Neural cell (in vitro differentiated cells): Measurements from ENCODE around the gene IL3. TPM values are rescaled to one million over a fixed set of nuclear protein-coding genes. Genes with fewer than 3 reads are reported as not detected.

ENCODE experiments used
- H2AFZ ChIP-seq: fragments of 200-600, 300-800 bp; sonication (generic), shearing (Covaris generic); 2 replicates; pipeline ENCODE4 v1.6.0; 2014; ENCODE audit warnings: low read depth, mild to moderate bottlenecking, antibody characterized with exemption, low read length, moderate library complexity
- H3F3A ChIP-seq: fragments of 200-600 bp; shearing (Covaris generic); 2 replicates; pipeline ENCODE4 v1.6.1; 2016; ENCODE audit warnings: mild to moderate bottlenecking, moderate library complexity, mixed read lengths, antibody characterized with exemption, low read length; ENCODE audit not compliant: insufficient read depth, poor library complexity, severe bottlenecking
- H3K27ac ChIP-seq: fragments of 200-600, 300-800 bp; sonication (generic), shearing (Covaris generic); 2 replicates; pipeline ENCODE4 v1.5.1; 2014; ENCODE audit warnings: mild to moderate bottlenecking, low read length, moderate library complexity
- H3K27me3 ChIP-seq: fragments of 300-800, 200-600 bp; sonication (generic), shearing (Covaris generic); 2 replicates; pipeline ENCODE4 v1.6.0; 2014; ENCODE audit warnings: mild to moderate bottlenecking, low read depth, low read length, moderate library complexity; ENCODE audit not compliant: insufficient read depth
- H3K36me3 ChIP-seq: fragments of 300-800, 200-600 bp; sonication (generic), shearing (Covaris generic); 2 replicates; pipeline ENCODE4 v1.5.1; 2014; ENCODE audit warnings: mild to moderate bottlenecking, antibody characterized with exemption, low read length, moderate library complexity; ENCODE audit not compliant: insufficient read depth
- H3K4me2 ChIP-seq: fragments of 300-800, 200-600 bp; sonication (generic), shearing (Covaris generic); 2 replicates; pipeline ENCODE4 v1.6.0; 2014; ENCODE audit warnings: mild to moderate bottlenecking, low read length
- H3K4me3 ChIP-seq: fragments of 300-800, 200-600 bp; sonication (generic), shearing (Covaris generic); 2 replicates; pipeline ENCODE4 v1.5.1; 2014; ENCODE audit warnings: mild to moderate bottlenecking, low read length, moderate library complexity
- H3K79me2 ChIP-seq: fragments of 200-600 bp; shearing (Covaris generic); replicated peaks from 2 replicates; pipeline ENCODE4 v1.6.0; 2014; ENCODE audit warnings: mild to moderate bottlenecking, low read length, moderate library complexity; ENCODE audit not compliant: insufficient read depth
- H3K9ac ChIP-seq: fragments of 300-800, 200-600 bp; sonication (generic), shearing (Covaris generic); 2 replicates; pipeline ENCODE4 v1.6.1; 2016; ENCODE audit warnings: mild to moderate bottlenecking, low read length, mixed read lengths
- H3K9me2 ChIP-seq: fragments of 200-600 bp; shearing (Covaris generic); 2 replicates; pipeline ENCODE4 v1.6.1; 2016; ENCODE audit warnings: mild to moderate bottlenecking, low read length, mixed read lengths; ENCODE audit not compliant: insufficient read depth
- H3K9me3 ChIP-seq: fragments of 200-600, 300-800 bp; sonication (generic), shearing (Covaris generic); 2 replicates; pipeline ENCODE4 v1.6.1; 2016; ENCODE audit warnings: mild to moderate bottlenecking, mixed run types, low read length, moderate library complexity, mixed read lengths
- H4K20me1 ChIP-seq: fragments of 200-600 bp; shearing (Covaris generic); 2 replicates; pipeline ENCODE4 v1.6.1; 2016; ENCODE audit warnings: mild to moderate bottlenecking, mixed run types; ENCODE audit not compliant: insufficient read depth
- CTCF ChIP-seq: fragments of 450-650 bp; IDR thresholded peaks from 2 replicates; pipeline ENCODE4 v1.5.1; 2014; ENCODE audit warnings: antibody characterized with exemption, mild to moderate bottlenecking, moderate library complexity; ENCODE audit not compliant: poor library complexity, severe bottlenecking
- EP300 ChIP-seq: fragments of 450-650 bp; conservative IDR thresholded peaks from 2 replicates; pipeline ENCODE4 v1.6.1; 2014; ENCODE audit warnings: antibody characterized with exemption, mild to moderate bottlenecking, moderate library complexity; ENCODE audit not compliant: poor library complexity, severe bottlenecking
- EZH2 ChIP-seq: fragments of 200-600, 300-800 bp; shearing (Covaris generic), sonication (generic); IDR thresholded peaks from 2 replicates; pipeline ENCODE4 v1.6.1; 2014; ENCODE audit warnings: antibody characterized with exemption, low read length, borderline replicate concordance, mild to moderate bottlenecking; ENCODE audit not compliant: insufficient read depth, poor library complexity, severe bottlenecking
- MXI1 ChIP-seq: fragments of 450-650 bp; conservative IDR thresholded peaks from 2 replicates; pipeline ENCODE4 v1.6.1; 2014; ENCODE audit warnings: antibody characterized with exemption, mild to moderate bottlenecking; ENCODE audit not compliant: poor library complexity, severe bottlenecking
- POLR2AphosphoS5 ChIP-seq: IDR thresholded peaks from 2 replicates; pipeline ENCODE4 v1.6.1; 2012
- RAD21 ChIP-seq: fragments of 450-650 bp; conservative IDR thresholded peaks from 2 replicates; pipeline ENCODE4 v1.6.1; 2014; ENCODE audit warnings: antibody characterized with exemption, mild to moderate bottlenecking, moderate library complexity
- SMC3 ChIP-seq: fragments of 450-650 bp; conservative IDR thresholded peaks from 2 replicates; pipeline ENCODE4 v1.6.1; 2014; ENCODE audit warnings: antibody characterized with exemption, mild to moderate bottlenecking, moderate library complexity; ENCODE audit not compliant: poor library complexity
- TAF1 ChIP-seq: IDR thresholded peaks from 2 replicates; pipeline ENCODE4 v1.6.1; 2012; ENCODE audit warnings: low read depth
- polyA plus RNA-seq: library from polyadenylated mRNA; depleted of rRNA; stranded (reverse); fragments of >200 nt; gene quantifications from 2 replicates; pipeline ENCODE4 v1.2.3, GENCODE V29; 2014
- TF ChIP-seq, protein P1 (sequence below): IDR thresholded peaks from 2 replicates; pipeline ENCODE4 v1.6.1; 2012; ENCODE audit warnings: borderline replicate concordance

The IL3 gene
- polyA plus RNA-seq, 1 donor from 2014 or later = not detected

DNA sequence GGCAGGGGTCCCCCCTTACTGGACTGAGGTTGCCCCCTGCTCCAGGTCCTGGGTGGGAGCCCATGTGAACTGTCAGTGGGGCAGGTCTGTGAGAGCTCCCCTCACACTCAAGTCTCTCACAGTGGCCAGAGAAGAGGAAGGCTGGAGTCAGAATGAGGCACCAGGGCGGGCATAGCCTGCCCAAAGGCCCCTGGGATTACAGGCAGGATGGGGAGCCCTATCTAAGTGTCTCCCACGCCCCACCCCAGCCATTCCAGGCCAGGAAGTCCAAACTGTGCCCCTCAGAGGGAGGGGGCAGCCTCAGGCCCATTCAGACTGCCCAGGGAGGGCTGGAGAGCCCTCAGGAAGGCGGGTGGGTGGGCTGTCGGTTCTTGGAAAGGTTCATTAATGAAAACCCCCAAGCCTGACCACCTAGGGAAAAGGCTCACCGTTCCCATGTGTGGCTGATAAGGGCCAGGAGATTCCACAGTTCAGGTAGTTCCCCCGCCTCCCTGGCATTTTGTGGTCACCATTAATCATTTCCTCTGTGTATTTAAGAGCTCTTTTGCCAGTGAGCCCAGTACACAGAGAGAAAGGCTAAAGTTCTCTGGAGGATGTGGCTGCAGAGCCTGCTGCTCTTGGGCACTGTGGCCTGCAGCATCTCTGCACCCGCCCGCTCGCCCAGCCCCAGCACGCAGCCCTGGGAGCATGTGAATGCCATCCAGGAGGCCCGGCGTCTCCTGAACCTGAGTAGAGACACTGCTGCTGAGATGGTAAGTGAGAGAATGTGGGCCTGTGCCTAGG, 13.0 kb downstream of the IL3 start, which contains the start of gene CSF2:
Gene CSF2 (plus strand): TSS at position 559 of the 783 bp plus-strand sequence. CDS start 35 bp downstream, at position 594.
- TF ChIP-seq TAF1 = no peak
- TF ChIP-seq SMC3 = no peak
- TF ChIP-seq, protein P1, sequence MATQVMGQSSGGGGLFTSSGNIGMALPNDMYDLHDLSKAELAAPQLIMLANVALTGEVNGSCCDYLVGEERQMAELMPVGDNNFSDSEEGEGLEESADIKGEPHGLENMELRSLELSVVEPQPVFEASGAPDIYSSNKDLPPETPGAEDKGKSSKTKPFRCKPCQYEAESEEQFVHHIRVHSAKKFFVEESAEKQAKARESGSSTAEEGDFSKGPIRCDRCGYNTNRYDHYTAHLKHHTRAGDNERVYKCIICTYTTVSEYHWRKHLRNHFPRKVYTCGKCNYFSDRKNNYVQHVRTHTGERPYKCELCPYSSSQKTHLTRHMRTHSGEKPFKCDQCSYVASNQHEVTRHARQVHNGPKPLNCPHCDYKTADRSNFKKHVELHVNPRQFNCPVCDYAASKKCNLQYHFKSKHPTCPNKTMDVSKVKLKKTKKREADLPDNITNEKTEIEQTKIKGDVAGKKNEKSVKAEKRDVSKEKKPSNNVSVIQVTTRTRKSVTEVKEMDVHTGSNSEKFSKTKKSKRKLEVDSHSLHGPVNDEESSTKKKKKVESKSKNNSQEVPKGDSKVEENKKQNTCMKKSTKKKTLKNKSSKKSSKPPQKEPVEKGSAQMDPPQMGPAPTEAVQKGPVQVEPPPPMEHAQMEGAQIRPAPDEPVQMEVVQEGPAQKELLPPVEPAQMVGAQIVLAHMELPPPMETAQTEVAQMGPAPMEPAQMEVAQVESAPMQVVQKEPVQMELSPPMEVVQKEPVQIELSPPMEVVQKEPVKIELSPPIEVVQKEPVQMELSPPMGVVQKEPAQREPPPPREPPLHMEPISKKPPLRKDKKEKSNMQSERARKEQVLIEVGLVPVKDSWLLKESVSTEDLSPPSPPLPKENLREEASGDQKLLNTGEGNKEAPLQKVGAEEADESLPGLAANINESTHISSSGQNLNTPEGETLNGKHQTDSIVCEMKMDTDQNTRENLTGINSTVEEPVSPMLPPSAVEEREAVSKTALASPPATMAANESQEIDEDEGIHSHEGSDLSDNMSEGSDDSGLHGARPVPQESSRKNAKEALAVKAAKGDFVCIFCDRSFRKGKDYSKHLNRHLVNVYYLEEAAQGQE = no peak
- TF ChIP-seq CTCF = no peak
- TF ChIP-seq MXI1 = no peak
- TF ChIP-seq RAD21 = no peak
- TF ChIP-seq POLR2AphosphoS5 = no peak
- TF ChIP-seq EZH2 = no peak
- no peak for TF ChIP-seq EP300
- Histone ChIP-seq H3K36me3 (no peaks in the 10 kb centered on the region), H3K4me2 (no peak within 1 kb of the TSS)

DNA sequence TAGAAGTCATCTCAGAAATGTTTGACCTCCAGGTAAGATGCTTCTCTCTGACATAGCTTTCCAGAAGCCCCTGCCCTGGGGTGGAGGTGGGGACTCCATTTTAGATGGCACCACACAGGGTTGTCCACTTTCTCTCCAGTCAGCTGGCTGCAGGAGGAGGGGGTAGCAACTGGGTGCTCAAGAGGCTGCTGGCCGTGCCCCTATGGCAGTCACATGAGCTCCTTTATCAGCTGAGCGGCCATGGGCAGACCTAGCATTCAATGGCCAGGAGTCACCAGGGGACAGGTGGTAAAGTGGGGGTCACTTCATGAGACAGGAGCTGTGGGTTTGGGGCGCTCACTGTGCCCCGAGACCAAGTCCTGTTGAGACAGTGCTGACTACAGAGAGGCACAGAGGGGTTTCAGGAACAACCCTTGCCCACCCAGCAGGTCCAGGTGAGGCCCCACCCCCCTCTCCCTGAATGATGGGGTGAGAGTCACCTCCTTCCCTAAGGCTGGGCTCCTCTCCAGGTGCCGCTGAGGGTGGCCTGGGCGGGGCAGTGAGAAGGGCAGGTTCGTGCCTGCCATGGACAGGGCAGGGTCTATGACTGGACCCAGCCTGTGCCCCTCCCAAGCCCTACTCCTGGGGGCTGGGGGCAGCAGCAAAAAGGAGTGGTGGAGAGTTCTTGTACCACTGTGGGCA, 13.8 kb downstream of the IL3 start:
- H3K27me3 ChIP-seq = no peaks in the 10 kb centered on the region
- H3K9me2 ChIP-seq = no peaks in the 10 kb centered on the region
- H4K20me1 ChIP-seq = no peaks in the 10 kb centered on the region
- no peak overlapping the region for H2AFZ ChIP-seq
- H3K9ac ChIP-seq = no peak overlapping the region
- H3F3A ChIP-seq = no peaks in the 10 kb centered on the region
- H3K27ac ChIP-seq = no peak overlapping the region
- no peaks in the 10 kb centered on the region for H3K9me3 ChIP-seq
- TF ChIP-seq TAF1 = no peak
- no peak for TF ChIP-seq POLR2AphosphoS5
- no peak for TF ChIP-seq CTCF
- TF ChIP-seq, protein P1 = no peak
- no peak for TF ChIP-seq EP300
- TF ChIP-seq SMC3 = no peak
- no peak for TF ChIP-seq RAD21
- no peak for TF ChIP-seq EZH2
- no peaks in the 10 kb centered on the region for H3K36me3 ChIP-seq
- H3K4me3 ChIP-seq = no peak overlapping the region
- H3K4me2 ChIP-seq = no peak overlapping the region
- no peaks in the 10 kb centered on the region for H3K79me2 ChIP-seq

More for the DNA sequence above, 13.0 kb downstream of the IL3 start, which contains the start of gene CSF2:
- no peaks in the 10 kb centered on the region for H3K9me3 ChIP-seq
- H4K20me1 ChIP-seq = no peaks in the 10 kb centered on the region
- H3K9me2 ChIP-seq = no peaks in the 10 kb centered on the region
- H3K27ac ChIP-seq = no peak within 1 kb of the TSS
- H3F3A ChIP-seq = no peaks in the 10 kb centered on the region
- H3K79me2 ChIP-seq = no peaks in the 10 kb centered on the region
- H2AFZ ChIP-seq = no peak within 1 kb of the TSS
- H3K9ac ChIP-seq = no peak within 1 kb of the TSS
- no peaks in the 10 kb centered on the region for H3K27me3 ChIP-seq
- no peak within 1 kb of the TSS for H3K4me3 ChIP-seq
